GM18511 (cell line): ENCODE measurements around the gene EXOC1.
"Not testable (repeated sequence)": the region's sequence is repeated elsewhere in the genome, so short reads cannot be mapped to it uniquely, and the experiment has no call there.

Experiments used
- ATAC-seq: cut with Tn5 transposase; IDR thresholded peaks from one replicate; pipeline ENCODE4 v1.9.1; 2021; ENCODE audit warnings: mild to moderate bottlenecking, moderate library complexity; ENCODE audit not compliant: unreplicated experiment

Gene EXOC1

GRCh38 chr4:55853484-55854046 is at the start of gene EXOC1:
TSS of gene EXOC1 (plus strand) at chr4:55853648. CDS start at chr4:55858324, 4,676 bp downstream.
- ATAC-seq = peak; percentile 97

GRCh38 chr4:55807556-55807955 is 45.9 kb upstream of the EXOC1 start:
- ATAC-seq = no peak

DNA sequence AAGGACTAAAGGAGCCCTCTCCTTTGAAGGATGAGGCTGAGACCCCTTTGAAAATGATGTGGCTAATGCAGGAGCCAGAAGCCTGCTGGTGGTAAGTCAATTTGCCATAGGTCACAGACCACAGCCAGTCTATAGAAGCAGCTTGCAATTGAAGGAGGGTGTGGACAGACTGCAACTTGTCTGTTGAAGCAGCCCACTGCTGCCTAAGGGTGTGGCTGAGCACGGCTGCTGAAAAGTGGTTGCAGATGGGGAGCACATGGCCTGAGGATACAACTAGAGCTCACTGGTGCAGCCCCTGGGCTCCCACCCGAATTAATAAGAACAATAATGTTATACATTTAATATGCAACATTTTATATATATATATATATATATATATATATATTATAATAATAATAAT is 45.3 kb upstream of the EXOC1 start:
- ATAC-seq = no peak

DNA sequence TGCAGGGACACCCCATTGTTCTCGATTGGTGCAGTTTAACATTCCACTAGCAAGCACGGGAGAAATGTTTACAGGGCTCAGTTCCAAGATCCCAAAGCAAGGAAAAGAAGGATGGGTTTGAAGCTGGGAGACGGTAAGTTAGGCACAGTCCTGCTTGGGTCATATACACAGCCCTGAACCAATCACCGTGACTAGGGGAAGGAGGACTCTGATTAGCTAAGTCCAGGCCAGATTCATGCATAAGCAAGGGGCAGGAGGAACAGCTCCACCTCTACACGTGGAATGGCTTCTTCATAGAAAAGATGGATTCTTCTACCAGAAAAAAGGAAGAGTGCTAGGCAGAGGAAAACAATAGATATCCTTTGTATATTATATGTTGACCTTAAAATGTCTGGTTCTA is 44.8 kb upstream of the EXOC1 start:
- no peak for ATAC-seq

DNA sequence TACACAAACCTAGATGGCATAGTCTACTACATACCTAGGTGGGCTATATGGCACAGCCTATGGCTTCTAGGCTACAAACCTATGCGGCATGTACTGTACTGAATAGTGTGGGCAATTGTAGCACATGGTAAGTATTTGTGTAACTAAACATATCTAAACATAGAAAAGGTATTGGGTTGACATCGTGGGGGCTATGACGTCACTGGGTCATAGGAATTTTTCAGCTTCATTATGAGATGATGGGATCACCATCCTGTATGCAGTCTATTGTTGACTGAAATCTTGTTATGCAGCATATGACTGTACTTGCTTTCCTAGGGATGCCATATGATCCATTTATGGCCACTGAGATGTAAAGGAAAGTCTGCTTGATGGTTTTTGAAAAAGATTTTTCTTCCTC is 35.8 kb upstream of the EXOC1 start:
- no peak for ATAC-seq

GRCh38 chr4:55819634-55820033 is 33.8 kb upstream of the EXOC1 start, which contains the start of gene EXOC1L:
TSS of gene EXOC1L (plus strand) at chr4:55819790. CDS start at chr4:55820027, 237 bp downstream.
- no peak for ATAC-seq

GRCh38 chr4:55820279-55820678 is 33.2 kb upstream of the EXOC1 start:
- no peak for ATAC-seq

DNA sequence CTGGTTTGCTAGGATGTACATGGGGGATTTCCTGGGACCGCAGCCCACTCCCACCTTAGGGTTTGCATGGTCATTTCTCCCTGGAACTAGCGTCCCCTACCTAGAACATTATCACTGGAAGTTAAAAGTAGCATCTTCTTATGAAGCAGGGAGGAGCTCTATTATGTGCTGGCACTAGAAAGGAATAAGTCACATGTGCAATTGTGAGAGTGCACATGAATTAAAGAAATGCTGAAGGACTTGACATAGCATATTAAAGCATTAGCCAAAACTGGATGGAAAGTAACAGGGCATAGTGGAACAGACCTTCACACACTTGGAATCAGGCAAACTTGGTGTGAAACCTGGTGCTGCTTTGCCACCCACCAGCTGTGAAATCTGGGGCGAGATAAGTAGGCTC is 31.1 kb upstream of the EXOC1 start:
- no peak for ATAC-seq

GRCh38 chr4:55824865-55825264 is 28.6 kb upstream of the EXOC1 start:
- no peak for ATAC-seq

DNA sequence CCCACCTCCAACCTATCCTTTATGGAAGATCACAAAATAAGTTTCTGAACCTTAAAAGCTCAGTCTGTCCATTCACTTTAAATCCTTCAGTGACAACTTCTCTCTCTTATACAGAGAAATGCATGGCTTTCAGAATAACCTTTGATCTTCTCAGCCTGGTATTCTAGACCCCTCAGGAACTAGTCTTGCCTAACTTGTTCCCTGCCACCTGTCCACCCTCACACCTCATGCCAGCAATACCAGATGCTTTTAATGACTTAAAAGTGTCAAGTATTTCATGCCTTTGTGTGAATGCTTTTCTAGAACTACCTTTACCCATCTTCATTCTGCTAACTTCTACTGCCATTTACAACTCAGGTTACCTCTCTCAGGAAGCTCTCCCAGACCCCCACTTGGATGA is 26.5 kb upstream of the EXOC1 start:
- ATAC-seq = no peak

DNA sequence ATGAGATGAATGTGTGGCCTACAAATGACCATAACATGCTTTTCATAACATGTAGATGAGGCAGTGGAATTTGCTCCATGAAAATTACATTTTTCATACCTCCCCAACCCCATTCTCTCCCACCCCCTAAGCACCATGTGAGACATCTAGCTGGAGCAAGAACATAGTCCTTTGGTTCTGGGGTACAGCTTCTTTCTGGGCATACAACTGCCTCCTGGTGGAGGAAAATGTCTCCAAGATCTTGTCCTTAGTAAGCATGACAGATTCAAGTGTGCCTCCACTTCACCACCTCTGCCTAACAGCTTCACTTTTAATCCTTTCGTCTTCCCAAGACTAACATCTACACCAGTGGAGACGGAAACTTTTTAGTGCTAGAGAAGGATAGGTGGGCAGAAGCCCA is 25.9 kb upstream of the EXOC1 start:
- no peak for ATAC-seq

DNA sequence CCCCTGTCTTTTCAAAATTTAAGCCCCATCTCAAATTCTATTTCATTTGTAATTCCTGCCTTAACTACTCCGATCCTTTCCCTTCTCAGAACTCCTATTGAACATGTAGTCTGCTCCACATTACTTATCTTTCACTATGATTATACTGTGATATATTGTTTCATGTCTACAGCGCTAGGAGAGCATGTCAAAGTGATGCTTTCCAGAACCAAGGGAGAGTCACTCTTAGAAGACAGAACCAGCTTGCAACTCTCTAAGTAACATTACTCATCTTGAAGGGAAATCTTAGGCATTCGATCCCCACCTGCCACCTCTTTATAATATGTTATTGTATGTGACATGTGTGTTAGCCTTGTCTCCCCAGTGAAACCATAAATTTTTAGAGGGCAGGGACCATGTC is 23.4 kb upstream of the EXOC1 start:
- no peak for ATAC-seq

- ATAC-seq = no peak
Observed at GRCh38 chr4:55830716-55831115, 22.7 kb upstream of the EXOC1 start.

DNA sequence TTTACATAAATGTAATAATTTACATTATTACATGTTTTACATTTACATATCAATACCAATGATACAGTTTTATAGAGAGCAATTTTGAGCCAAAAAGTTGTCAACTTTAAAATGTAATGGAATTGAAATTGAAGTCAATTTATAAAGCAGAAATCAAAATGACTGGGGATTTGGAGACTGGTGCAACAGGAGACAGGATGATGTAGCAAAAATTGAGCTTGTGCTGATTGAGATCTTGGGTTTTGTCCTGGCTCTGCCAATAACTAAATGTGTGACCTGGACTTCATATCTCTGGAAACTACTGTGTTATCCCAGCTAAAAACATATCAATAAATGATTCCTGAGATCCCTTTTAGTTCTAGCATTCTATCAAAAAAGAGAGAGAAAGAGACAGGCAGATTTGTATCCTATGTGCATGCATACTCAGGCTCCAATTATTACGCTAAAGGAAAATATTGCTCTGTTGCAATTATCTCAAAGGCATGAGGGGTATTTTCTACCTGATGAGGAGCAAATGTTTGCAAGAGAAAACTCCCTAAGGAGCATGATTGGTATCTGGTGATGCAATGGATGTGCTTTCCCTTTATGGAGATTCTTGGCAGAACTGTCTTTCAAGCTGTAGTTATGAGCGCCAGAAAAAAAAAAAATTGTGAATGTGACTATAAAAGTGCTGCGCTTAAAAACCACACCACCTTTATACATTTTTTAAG is 19.2 kb upstream of the EXOC1 start:
- ATAC-seq = no peak

DNA sequence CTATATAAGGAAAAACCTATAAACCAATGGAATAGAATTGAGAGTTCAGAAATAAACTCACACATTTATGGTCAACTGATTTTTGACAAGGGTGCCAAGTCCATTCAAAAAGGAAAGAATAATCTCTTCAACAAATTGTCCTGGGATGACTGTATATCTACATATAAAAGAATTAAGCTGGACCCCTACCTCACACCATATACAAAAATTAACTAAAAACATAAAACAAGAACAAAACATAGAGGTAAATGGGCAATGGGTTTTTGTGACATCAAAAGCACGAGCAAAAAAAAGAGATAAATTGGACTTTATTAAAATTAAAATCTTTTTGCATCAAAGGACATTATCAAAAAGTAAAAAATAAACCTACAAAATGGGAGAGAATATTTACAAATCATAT is 15.5 kb upstream of the EXOC1 start:
- no peak for ATAC-seq

GRCh38 chr4:55838356-55838755 is 15.1 kb upstream of the EXOC1 start:
- ATAC-seq = no peak

- no peak for ATAC-seq
Observed at GRCh38 chr4:55838952-55839351, 14.5 kb upstream of the EXOC1 start.

DNA sequence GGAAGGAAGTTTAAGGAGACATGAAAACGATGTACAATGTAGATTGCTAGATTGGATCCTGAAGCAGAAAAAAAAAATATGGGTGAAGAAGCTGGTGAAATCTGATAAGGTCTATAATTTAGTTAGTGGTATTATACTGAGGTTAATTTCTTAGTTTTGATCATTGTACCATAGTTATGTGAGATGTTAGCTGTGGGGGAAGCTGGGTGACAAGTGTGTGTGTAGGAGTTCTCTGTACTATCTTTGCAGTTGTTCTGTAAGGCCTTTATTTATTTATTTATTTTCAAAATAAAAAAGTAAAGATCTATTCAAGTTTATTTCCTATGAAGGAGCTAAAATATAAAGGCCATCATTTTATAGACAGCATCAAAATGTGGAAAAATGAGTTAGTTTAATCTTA is 12.5 kb upstream of the EXOC1 start:
- no peak for ATAC-seq

DNA sequence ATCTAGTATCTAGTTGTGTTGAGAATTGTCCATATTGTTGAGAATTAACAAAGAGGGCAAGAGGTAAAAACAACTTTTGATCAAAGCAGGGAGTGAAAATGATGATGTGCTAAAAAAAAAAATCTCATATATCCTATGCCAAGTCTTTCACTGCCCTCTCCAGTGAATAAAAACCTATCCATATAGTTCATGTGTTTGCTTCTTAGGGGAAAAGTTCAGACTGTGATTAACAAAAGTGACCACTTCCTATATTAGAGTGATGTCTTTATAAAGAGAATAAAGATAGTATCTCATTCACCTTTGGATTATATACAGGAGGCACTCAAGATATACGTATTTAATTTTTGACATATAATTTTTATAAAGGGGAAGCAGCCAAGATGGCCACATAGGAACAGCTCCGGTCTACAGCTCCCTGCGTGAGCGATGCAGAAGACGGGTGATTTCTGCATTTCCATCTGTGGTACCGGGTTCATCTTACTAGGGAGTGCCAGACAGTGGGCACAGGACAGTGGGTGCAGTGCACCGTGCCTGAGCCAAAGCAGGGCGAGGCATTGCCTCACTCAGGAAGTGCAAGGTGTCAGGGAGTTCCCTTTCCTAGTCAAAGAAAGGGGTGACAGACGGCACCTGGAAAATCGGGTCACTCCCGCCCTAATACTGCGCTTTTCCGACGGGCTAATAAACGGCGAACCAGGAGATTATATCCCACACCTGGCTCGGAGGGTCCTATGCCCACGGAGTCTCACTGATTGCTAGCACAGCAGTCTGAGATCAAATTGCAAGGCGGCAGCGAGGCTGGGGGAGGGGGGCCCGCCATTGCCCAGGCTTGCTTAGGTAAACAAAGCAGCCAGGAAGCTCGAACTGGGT is 11.8 kb upstream of the EXOC1 start:
- not testable (repeated sequence) for ATAC-seq

GRCh38 chr4:55842312-55842711 is 11.1 kb upstream of the EXOC1 start:
- not testable (repeated sequence) for ATAC-seq

- ATAC-seq = no peak
Observed at GRCh38 chr4:55849724-55850123, 3.7 kb upstream of the EXOC1 start.

DNA sequence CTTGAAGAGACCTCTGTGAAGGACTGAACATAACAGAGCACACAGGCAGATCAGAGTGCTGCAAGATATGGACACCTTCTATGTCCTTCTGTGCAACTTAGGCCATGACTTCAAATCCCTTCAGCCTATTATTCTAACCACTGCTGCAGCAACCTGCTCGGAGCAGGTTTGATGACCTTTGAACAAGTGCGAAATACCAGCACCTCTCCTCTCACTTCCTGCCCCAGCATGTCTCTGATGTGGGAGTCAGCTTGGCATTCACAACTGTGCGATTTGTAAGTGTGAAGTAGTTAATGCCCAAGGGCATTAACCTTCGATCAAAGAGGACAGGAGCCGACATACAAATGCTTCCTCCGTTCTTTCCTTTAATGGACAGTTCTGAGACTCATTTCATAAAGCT is 1.6 kb upstream of the EXOC1 start:
- ATAC-seq = no peak
